Occipital lobe (tissue), 2 donors: Measurements from ENCODE around the gene COL8A1. TPM values are rescaled to one million over a fixed set of nuclear protein-coding genes. Genes with fewer than 3 reads are reported as not detected.
A peak's percentile ranks its signal among the peaks of the same experiment; 100 is the strongest.

ENCODE experiments used
- DNase-seq: peaks from one replicate; lab custom pipeline; 2025; lab: John Stamatoyannopoulos, UW
- total RNA-seq: library from RNA; depleted of rRNA; stranded (reverse); fragments of >200 nt; gene quantifications from one replicate; pipeline ENCODE4 v1.2.3, GENCODE V29; 2014

The COL8A1 gene
- total RNA-seq, 1 donor from 2014 or later, result 0.62 TPM

- no peak for DNase-seq
These were observed 32.2 kb downstream of the COL8A1 start for GRCh38 chr3:99670556-99670950.

GRCh38 chr3:99674086-99674789 is 35.8 kb downstream of the COL8A1 start:
- DNase-seq, result no peak

- DNase-seq, result no peak
These were observed 39.6 kb downstream of the COL8A1 start for GRCh38 chr3:99678023-99678422.

- DNase-seq, result no peak
These were observed 40.5 kb downstream of the COL8A1 start for GRCh38 chr3:99678896-99679295.

GRCh38 chr3:99681512-99681911 is 43.1 kb downstream of the COL8A1 start:
- no peak for DNase-seq

- no peak for DNase-seq
These were observed 43.6 kb downstream of the COL8A1 start for GRCh38 chr3:99681976-99682375.

- no peak for DNase-seq
These were observed 45.1 kb downstream of the COL8A1 start for GRCh38 chr3:99683465-99683864.

- no peak for DNase-seq
These were observed 45.5 kb downstream of the COL8A1 start for GRCh38 chr3:99683876-99684275.

GRCh38 chr3:99684644-99685043 is 46.2 kb downstream of the COL8A1 start:
- no peak for DNase-seq

GRCh38 chr3:99686469-99686868 is 48.1 kb downstream of the COL8A1 start:
- no peak for DNase-seq

- DNase-seq, result peak; percentile 2
These were observed 48.7 kb downstream of the COL8A1 start for GRCh38 chr3:99686955-99687612.

- DNase-seq, result no peak
These were observed 52.5 kb downstream of the COL8A1 start for GRCh38 chr3:99690761-99691369.

- no peak for DNase-seq
These were observed 55.2 kb downstream of the COL8A1 start for GRCh38 chr3:99693636-99694035.

- DNase-seq, result no peak
These were observed 58.1 kb downstream of the COL8A1 start for GRCh38 chr3:99696497-99696896.

GRCh38 chr3:99697250-99697649 is 58.9 kb downstream of the COL8A1 start:
- DNase-seq, result no peak

GRCh38 chr3:99698932-99699331 is 60.5 kb downstream of the COL8A1 start:
- no peak for DNase-seq

GRCh38 chr3:99699841-99700240 is 61.4 kb downstream of the COL8A1 start:
- DNase-seq, result no peak

- DNase-seq, result no peak
These were observed 62.4 kb downstream of the COL8A1 start for GRCh38 chr3:99700631-99701268.

- no peak for DNase-seq
These were observed 64.9 kb downstream of the COL8A1 start for GRCh38 chr3:99702953-99703943.

GRCh38 chr3:99704417-99704816 is 66.0 kb downstream of the COL8A1 start:
- no peak for DNase-seq

- DNase-seq, result no peak
These were observed 68.0 kb downstream of the COL8A1 start for GRCh38 chr3:99706410-99706809.
